Gastroesophageal sphincter (tissue), 4 donors: Measurements from ENCODE around the gene ZSCAN21. TPM values are rescaled to one million over a fixed set of nuclear protein-coding genes. Genes with fewer than 3 reads are reported as not detected.

Experiments
- ATAC-seq: fragments of 150-250 bp; one replicate; pipeline ENCODE4 v1.9.1; 2016; ENCODE audit warnings: mild to moderate bottlenecking, moderate library complexity
- H3K27ac ChIP-seq, 4 donors: fragments of 200-600 bp; sonication (generic) in 3 of 4; 1 replicate in 3 of 4; 2 replicates in 1 of 4; pipeline ENCODE4 v1.5.1; 2016 to 2019
- H3K27me3 ChIP-seq: fragments of 200-600 bp; sonication (generic); one replicate; pipeline ENCODE4 v1.5.1; 2019
- H3K36me3 ChIP-seq, 2 donors: fragments of 200-600 bp; sonication (generic); one replicate each; pipeline ENCODE4 v1.5.1; 2019; ENCODE audit warnings: control low read depth in 1 of 2
- H3K4me1 ChIP-seq, 3 donors: fragments of 200-600 bp; sonication (generic); 1 replicate in 2 of 3; 2 replicates in 1 of 3; pipeline ENCODE4 v1.5.1; 2016 to 2019; ENCODE audit warnings: control low read depth in 2 of 3
- H3K4me3 ChIP-seq, 2 donors: fragments of 200-600 bp; sonication (generic); one replicate each; pipeline ENCODE4 v1.5.1; 2019; ENCODE audit warnings: mild to moderate bottlenecking in 1 of 2, moderate library complexity in 1 of 2
- H3K9me3 ChIP-seq, 3 donors: fragments of 200-600 bp; sonication (generic); one replicate each; pipeline ENCODE4 v1.5.1; 2017 to 2019; ENCODE audit warnings: control low read depth in 2 of 3
- EP300 ChIP-seq: sonication (generic); formaldehyde crosslinking; IDR thresholded peaks from one replicate; pipeline ENCODE4 v1.6.1; 2017; ENCODE audit warnings: antibody characterized with exemption, mild to moderate bottlenecking
- POLR2A ChIP-seq, 2 donors: fragments of 450-650 bp; IDR thresholded peaks; one replicate each; pipeline ENCODE4 v1.6.1; 2017; ENCODE audit warnings: antibody characterized with exemption in 2 of 2, mild to moderate bottlenecking in 2 of 2, moderate library complexity in 1 of 2
- POLR2AphosphoS5 ChIP-seq: sonication (generic); formaldehyde crosslinking; IDR thresholded peaks from one replicate; pipeline ENCODE4 v1.6.1; 2017; ENCODE audit warnings: antibody characterized with exemption
- WGBS, 2 donors: methylation state at CpG; one replicate each; pipeline ENCODE4 v1.1.5; 2018; ENCODE audit warnings: low coverage in 1 of 2; 5-methylcytosine and 5-hydroxymethylcytosine counted together
- total RNA-seq, 4 donors: library from RNA; depleted of rRNA; stranded (reverse); fragments of >200 nt; gene quantifications; one replicate each; pipeline ENCODE4 v1.1.0, GENCODE V29; 2016
- TF ChIP-seq, protein P1 (sequence below), 4 experiments: fragments of 200-600 bp in 2 of 4; fragments of 450-650 bp in 2 of 4; sonication (generic) in 1 of 4; IDR thresholded peaks; one replicate each; pipeline ENCODE4 v1.5.1; 2017 to 2019; ENCODE audit warnings: antibody characterized with exemption in 4 of 4, mild to moderate bottlenecking in 2 of 4, moderate library complexity in 2 of 4

Gene ZSCAN21
- total RNA-seq, 4 donors from 2014 or later, result 14.0 to 21.9 (median 20.9) TPM

DNA sequence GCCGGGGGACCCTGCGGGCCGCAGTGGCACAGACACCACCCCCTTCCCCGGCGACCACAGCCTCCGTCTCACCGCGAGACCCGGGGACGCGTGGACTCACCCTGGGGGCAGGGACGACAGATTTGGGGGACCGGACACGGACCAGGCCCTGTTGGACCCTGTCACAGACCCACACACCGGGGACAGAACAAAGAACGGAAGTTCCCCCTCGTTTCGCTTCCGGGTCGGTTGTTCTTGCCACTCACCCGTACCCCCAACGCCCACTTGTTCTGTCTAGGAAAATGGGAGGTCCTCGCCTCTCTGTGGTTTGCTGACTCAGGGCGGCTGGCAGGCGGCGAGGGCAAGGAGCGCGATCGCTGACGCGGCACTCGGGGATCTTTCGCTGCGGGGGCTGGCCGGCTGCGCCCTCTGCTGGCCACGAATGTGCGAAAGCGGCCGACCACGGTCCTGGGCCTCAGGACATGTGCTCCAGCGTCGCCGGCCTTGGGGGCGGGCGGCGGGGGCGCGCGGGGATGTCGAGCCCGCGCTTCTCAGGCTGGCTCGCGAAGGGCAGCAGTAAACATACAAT, 32.0 kb downstream of the ZSCAN21 start, which contains the start of gene ZNF3:
ZNF3 (minus strand) TSS at position 189 of the 568 bp plus-strand sequence. CDS start 4,366 bp downstream, outside the sequence.
- Histone ChIP-seq H3K27ac (peak within 1 kb of the TSS; percentile 41 to 90 (median 86)), H3K27me3 (no peaks in the 10 kb centered on the region), H3K4me3 (peak within 1 kb of the TSS; percentile 59 to 76), H3K4me1 (peaks cover 0 to 47% (median 22%) of the 10 kb centered on the region in 3 donors), H3K36me3 (peaks cover 0 to 36% of the 10 kb centered on the region in 2 donors), H3K9me3 (no peaks in the 10 kb centered on the region)
- ATAC-seq, result peak; percentile 100
- WGBS, 2 donors, result no CpG with 5 or more reads among the region's 55 CpGs
- TF ChIP-seq EP300 (no peak), POLR2A (IDR thresholded peaks at IDR 0.05) (peak; percentile 46 to 70), POLR2AphosphoS5 (peak; percentile 86)
- TF ChIP-seq, protein P1, sequence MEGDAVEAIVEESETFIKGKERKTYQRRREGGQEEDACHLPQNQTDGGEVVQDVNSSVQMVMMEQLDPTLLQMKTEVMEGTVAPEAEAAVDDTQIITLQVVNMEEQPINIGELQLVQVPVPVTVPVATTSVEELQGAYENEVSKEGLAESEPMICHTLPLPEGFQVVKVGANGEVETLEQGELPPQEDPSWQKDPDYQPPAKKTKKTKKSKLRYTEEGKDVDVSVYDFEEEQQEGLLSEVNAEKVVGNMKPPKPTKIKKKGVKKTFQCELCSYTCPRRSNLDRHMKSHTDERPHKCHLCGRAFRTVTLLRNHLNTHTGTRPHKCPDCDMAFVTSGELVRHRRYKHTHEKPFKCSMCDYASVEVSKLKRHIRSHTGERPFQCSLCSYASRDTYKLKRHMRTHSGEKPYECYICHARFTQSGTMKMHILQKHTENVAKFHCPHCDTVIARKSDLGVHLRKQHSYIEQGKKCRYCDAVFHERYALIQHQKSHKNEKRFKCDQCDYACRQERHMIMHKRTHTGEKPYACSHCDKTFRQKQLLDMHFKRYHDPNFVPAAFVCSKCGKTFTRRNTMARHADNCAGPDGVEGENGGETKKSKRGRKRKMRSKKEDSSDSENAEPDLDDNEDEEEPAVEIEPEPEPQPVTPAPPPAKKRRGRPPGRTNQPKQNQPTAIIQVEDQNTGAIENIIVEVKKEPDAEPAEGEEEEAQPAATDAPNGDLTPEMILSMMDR (IDR thresholded peaks at IDR 0.05), result peak in 3 of 4 experiments; percentile 96

DNA sequence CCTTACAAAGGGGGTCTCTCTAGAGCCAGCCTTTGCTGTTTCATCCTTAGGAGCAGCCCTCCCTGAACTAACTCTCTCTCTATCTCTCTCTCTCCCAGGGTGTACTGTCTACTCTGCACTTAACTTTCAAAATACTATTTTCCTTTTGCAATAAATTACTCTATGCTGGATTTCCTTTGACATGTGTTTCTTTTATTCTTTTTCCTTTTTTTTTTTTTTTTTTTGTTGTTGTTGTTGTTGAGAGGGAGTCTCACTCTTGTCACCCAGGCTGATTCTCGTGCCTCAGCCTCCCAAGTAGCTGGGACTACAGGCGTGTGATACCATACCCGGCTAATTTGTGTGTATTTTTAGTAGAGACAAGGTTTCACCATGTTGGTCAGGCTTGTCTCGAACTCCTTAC, 33.4 kb downstream of the ZSCAN21 start:
- H3K9me3 ChIP-seq, result no peaks in the 10 kb centered on the region
- H3K4me1 ChIP-seq, result peaks cover 0 to 46% (median 26%) of the 10 kb centered on the region in 3 donors
- WGBS, 2 donors, result 55% methylated on average over 4 of the region's 4 CpGs; no CpG with 5 or more reads in 1 of the 2 donors
- no peaks in the 10 kb centered on the region for H3K27me3 ChIP-seq
- no peak overlapping the region for H3K4me3 ChIP-seq
- H3K36me3 ChIP-seq, result peaks cover 0 to 23% of the 10 kb centered on the region in 2 donors
- ATAC-seq, result no peak
- TF ChIP-seq EP300 (no peak), POLR2AphosphoS5 (no peak), POLR2A (IDR thresholded peaks at IDR 0.05) (no peak)
- TF ChIP-seq, protein P1 (IDR thresholded peaks at IDR 0.05), result no peak
- peak overlapping the region in 3 of 4 donors; percentile 84 to 90 (median 88) for H3K27ac ChIP-seq

DNA sequence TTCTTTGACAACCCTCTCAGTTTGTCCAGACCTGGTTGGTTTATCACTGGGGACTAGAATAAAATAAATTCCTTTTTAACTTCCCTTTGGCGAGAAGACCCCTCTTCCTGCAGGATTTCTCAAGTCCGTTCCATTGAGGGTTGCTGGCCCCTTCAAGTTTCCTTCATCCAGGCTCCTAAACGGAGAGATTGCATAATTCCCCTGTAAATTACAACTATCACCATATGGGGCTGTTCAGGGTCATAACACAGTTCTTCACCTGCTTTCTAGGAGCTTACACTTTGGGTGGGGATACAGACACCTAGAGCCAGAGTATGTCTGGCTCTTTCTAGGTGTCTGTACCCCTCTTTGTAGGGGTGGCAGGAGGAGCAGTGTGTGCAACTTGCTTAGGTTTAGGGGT, 35.9 kb downstream of the ZSCAN21 start:
- WGBS, 2 donors, result 46 to 72% methylated on average over 3 of the region's 3 CpGs
- TF ChIP-seq, protein P1 (IDR thresholded peaks at IDR 0.05), result no peak
- TF ChIP-seq POLR2A (IDR thresholded peaks at IDR 0.05) (no peak), POLR2AphosphoS5 (no peak), EP300 (no peak)
- H3K27ac ChIP-seq, result no peak overlapping the region
- no peaks in the 10 kb centered on the region for H3K9me3 ChIP-seq
- ATAC-seq, result no peak
- peaks cover 0 to 41% (median 24%) of the 10 kb centered on the region in 3 donors for H3K4me1 ChIP-seq
- H3K4me3 ChIP-seq, result no peak overlapping the region
- H3K36me3 ChIP-seq, result peaks cover 0 to 7% of the 10 kb centered on the region in 2 donors
- H3K27me3 ChIP-seq, result no peaks in the 10 kb centered on the region

DNA sequence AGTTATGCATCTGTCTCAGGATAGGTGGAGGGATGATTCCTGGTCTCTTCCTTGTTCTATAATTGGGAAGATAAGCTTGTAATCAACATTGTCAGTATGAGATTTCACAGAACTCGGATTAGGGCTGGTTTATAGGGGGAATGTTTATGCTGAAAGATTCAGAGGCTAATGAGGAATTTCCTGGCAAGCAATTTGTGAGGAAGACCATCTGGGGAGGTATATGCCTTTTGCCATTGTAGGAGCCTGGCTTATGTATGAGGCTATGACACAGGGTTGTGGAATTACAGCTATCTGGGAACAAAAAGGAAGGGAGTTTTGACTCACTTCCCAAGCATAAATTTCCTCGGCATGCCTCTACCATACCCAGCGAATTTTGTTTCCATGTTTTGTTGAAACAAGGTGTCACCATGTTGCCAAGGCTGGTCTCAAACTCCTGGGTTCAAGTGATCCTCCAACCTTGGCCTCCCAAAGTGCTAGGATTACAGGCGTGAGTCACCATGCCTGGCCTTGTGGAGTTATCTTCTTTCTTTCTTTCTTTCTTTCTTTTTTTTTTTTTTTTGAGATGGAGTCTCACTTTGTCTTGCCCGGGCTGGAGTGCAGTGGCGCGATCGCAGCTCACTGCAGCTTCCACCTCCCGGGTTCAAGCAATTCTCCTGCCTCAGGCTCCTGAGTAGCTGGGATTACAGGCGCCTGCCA, 37.6 kb downstream of the ZSCAN21 start:
- H3K4me3 ChIP-seq, result no peak overlapping the region
- peak; percentile 46 for ATAC-seq
- no peaks in the 10 kb centered on the region for H3K27me3 ChIP-seq
- TF ChIP-seq POLR2A (IDR thresholded peaks at IDR 0.05) (no peak), POLR2AphosphoS5 (peak; percentile 81), EP300 (no peak)
- TF ChIP-seq, protein P1 (IDR thresholded peaks at IDR 0.05), result no peak
- H3K9me3 ChIP-seq, result no peaks in the 10 kb centered on the region
- 10 to 34% methylated on average over 3 to 8 of the region's 10 CpGs for WGBS, 2 donors
- peaks cover 0 to 24% of the 10 kb centered on the region in 2 donors for H3K36me3 ChIP-seq
- peak overlapping the region in 3 of 4 donors; percentile 87 to 91 (median 89) for H3K27ac ChIP-seq
- peaks cover 0 to 31% (median 16%) of the 10 kb centered on the region in 3 donors for H3K4me1 ChIP-seq
